ENCODE data around the gene NDUFV3. TPM values are rescaled to one million over a fixed set of nuclear protein-coding genes. Genes with fewer than 3 reads are reported as not detected.
A peak's percentile ranks its signal among the peaks of the same experiment; 100 is the strongest.
"Not testable (repeated sequence)": the region's sequence is repeated elsewhere in the genome, so short reads cannot be mapped to it uniquely, and the experiment has no call there.

The NDUFV3 gene
- total and polyA plus RNA-seq, 2 of the 8 experiments (the other 6 are each of a cell fraction or from before 2014, with no cell fraction given): 17.0 to 44.4 TPM

DNA sequence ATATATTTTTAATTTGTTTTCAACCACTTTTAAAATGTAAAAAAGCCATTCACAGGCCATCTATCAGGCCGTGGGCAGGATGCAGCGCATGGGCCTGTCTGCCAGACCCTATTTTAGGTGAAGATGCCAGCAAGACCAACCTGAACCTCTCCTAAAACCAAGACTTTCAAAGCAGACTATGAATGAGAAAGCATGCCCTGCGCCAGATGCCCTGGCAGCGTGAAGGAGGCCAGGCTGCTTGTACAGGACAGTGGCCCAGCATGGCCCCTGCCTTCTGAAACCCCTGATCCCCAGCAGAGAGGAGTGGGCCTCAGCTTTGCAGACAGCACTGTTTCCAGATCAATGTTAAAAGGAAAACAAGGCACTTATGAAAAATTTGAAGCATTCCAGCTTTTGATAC, 45.4 kb upstream of the NDUFV3 start (continued):
- no peak for TF ChIP-seq HDAC6 (IDR thresholded peaks at IDR 0.05; ENCODE audit: low read depth, low read length)
- no peak for TF ChIP-seq RXRA (IDR thresholded peaks at IDR 0.05; ENCODE audit: insufficient read depth, low read depth, low read length)
- no peak for TF ChIP-seq TCF12 (IDR thresholded peaks at IDR 0.05; ENCODE audit: low read depth, low read length)
- no peak for TF ChIP-seq SUZ12 (IDR thresholded peaks at IDR 0.05; ENCODE audit: low read length)
- no peak for TF ChIP-seq GTF2F1 (IDR thresholded peaks at IDR 0.05; ENCODE audit: borderline replicate concordance, low read depth, low read length)
- TF ChIP-seq RAD21 (IDR thresholded peaks at IDR 0.05 in 1 of 2, conservative IDR thresholded peaks at IDR 0.05 in 1 of 2; ENCODE audit: low read depth in 2 of 2, low read length in 2 of 2): no peak
- TF ChIP-seq POU5F1 (IDR thresholded peaks at IDR 0.05; ENCODE audit: low read depth, low read length): no peak
- TF ChIP-seq JUN (IDR thresholded peaks at IDR 0.05; ENCODE audit: low read depth, low read length): no peak
- no peak for TF ChIP-seq KDM1A (IDR thresholded peaks at IDR 0.05; ENCODE audit: borderline replicate concordance, low read length)

DNA sequence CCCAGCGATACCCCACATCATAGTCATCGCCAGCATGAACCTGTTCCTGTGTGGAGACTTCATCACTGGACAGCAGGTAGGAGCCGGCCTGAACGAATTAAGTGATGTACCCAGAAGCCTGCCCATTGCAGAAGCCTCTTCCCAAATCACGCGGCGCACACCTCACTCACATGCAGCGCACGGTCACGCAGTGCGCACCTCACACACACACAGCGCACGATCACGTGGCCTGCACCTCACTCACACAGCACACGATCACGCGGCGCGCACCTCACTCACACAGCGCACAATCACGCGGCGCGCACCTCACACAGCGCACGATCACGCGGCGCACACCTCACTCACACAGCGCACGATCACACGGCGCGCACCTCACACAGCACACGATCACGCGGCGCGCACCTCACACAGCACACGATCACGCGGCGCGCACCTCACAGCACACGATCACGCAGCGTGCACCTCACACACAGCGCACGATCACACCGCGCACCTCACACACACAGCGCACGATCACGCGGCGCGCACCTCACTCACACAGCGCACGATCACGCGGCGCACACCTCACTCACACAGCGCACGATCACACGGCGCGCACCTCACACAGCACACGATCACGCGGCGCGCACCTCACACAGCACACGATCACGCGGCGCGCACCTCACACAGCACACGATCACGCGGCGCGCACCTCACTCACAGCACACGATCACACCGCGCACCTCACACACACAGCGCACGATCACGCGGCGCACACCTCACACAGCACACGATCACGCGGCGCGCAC, 44.8 kb upstream of the NDUFV3 start:
- H2BK20ac ChIP-seq (ENCODE audit: low read length); H3K27me3 ChIP-seq (replicated peaks in 1 of 4; ENCODE audit: control insufficient read depth in 3 of 4, extremely low read depth in 1 of 4, insufficient read depth in 3 of 4, low read length in 3 of 4); CTCF ChIA-PET (ENCODE audit: partially characterized antibody); H4K91ac ChIP-seq (replicated peaks; ENCODE audit: insufficient read length, low read length); POLR2A ChIA-PET (ENCODE audit: partially characterized antibody); H4K5ac ChIP-seq (ENCODE audit: insufficient read length, low read depth, low read length); H3K18ac ChIP-seq (ENCODE audit: extremely low read depth, low read length); H3K23me2 ChIP-seq (ENCODE audit: low read depth, low read length); H4K8ac ChIP-seq (ENCODE audit: extremely low read depth, insufficient read depth, low read length); H3K4ac ChIP-seq (replicated peaks; ENCODE audit: insufficient read length, low read depth, low read length); H2BK15ac ChIP-seq (ENCODE audit: low read length); FAIRE-seq; H3K56ac ChIP-seq (replicated peaks; ENCODE audit: insufficient read length, low read depth, low read length); H3K9ac ChIP-seq (replicated peaks in 1 of 4; ENCODE audit: extremely low read depth in 1 of 4, low read depth in 3 of 4, low read length in 3 of 4); H3K27ac ChIP-seq (ENCODE audit: low read depth, low read length); DNase-seq (ENCODE audit: low read depth in 1 of 2, low spot score in 2 of 2); H2AK5ac ChIP-seq (ENCODE audit: low read depth, low read length); H3K4me3 ChIP-seq (ENCODE audit: extremely low read depth in 1 of 4, insufficient read depth in 2 of 4, low read depth in 3 of 4, low read length in 4 of 4); H3K9me3 ChIP-seq (ENCODE audit: insufficient read depth in 2 of 2, low read depth in 1 of 2, low read length in 1 of 2); H3K4me2 ChIP-seq (ENCODE audit: insufficient read depth in 1 of 2, low read depth in 2 of 2, low read length in 2 of 2); H3K14ac ChIP-seq (ENCODE audit: insufficient read length); H2BK120ac ChIP-seq (replicated peaks; ENCODE audit: low read depth, low read length); H2AFZ ChIP-seq (ENCODE audit: low read length); H3K23ac ChIP-seq (ENCODE audit: insufficient read length); H2BK5ac ChIP-seq (ENCODE audit: low read depth, low read length); H3K4me1 ChIP-seq (replicated peaks in 1 of 4; ENCODE audit: control insufficient read depth in 3 of 4, insufficient read depth in 4 of 4, low read length in 3 of 4): not testable (repeated sequence)
- Histone ChIP-seq H3K79me2 (ENCODE audit: control insufficient read depth in 1 of 2, insufficient read depth in 2 of 2, low read length in 2 of 2) (peaks cover 0 to 46% of the 10 kb centered on the region in 2 experiments; a peak in 2 of 4 replicates), H4K20me1 (replicated peaks in 1 of 2; ENCODE audit: control insufficient read depth in 1 of 2, insufficient read depth in 2 of 2, low read length in 2 of 2) (peaks cover 19 to 39% of the 10 kb centered on the region in 2 experiments), H2BK12ac (ENCODE audit: low read depth, low read length) (0 out of 2 replicates have a peak overlapping the region, but pooled peaks have one; percentile 60), H3K36me3 (ENCODE audit: control insufficient read depth in 2 of 4, insufficient read depth in 4 of 4, low read length in 3 of 4) (peaks cover 26 to 69% (median 53%) of the 10 kb centered on the region in 4 experiments; a peak in 7 of 8 replicates), H3K79me1 (ENCODE audit: low read depth, low read length) (peaks cover 14% of the 10 kb centered on the region; the same call in 1 of the 2 replicates)
- 97% methylated on average over 61 of the region's 95 CpGs; no CpG with 5 or more reads in 1 of the 2 experiments for WGBS, 2 experiments (ENCODE audit: extremely low coverage in 1 of 2, insufficient coverage in 1 of 2, insufficient read length in 1 of 2, insufficient replicate concordance in 2 of 2, low coverage in 1 of 2, low lambda C conversion rate in 2 of 2, missing lambda C conversion rate in 1 of 2)

All from H1 (cell line).